MM.1S (cell line): ENCODE results near the gene FOSL1.

Experiments used
- CTCF ChIP-seq: fragments of 300-600 bp; sonication (generic); IDR thresholded peaks from 2 replicates; pipeline ENCODE4 v1.5.1; 2016; ENCODE audit warnings: antibody characterized with exemption, low read length, mixed read lengths
- EZH2 ChIP-seq: fragments of 300-600 bp; sonication (generic); optimal IDR thresholded peaks from 2 replicates; pipeline ENCODE3; 2017; ENCODE audit warnings: low read depth, mild to moderate bottlenecking, antibody characterized with exemption, low read length, mixed read lengths
- EZH2phosphoT487 ChIP-seq: fragments of 300-600 bp; sonication (generic); IDR thresholded peaks from 2 replicates; pipeline ENCODE4 v1.6.1; 2018; ENCODE audit warnings: antibody characterized with exemption, low read length

DNA sequence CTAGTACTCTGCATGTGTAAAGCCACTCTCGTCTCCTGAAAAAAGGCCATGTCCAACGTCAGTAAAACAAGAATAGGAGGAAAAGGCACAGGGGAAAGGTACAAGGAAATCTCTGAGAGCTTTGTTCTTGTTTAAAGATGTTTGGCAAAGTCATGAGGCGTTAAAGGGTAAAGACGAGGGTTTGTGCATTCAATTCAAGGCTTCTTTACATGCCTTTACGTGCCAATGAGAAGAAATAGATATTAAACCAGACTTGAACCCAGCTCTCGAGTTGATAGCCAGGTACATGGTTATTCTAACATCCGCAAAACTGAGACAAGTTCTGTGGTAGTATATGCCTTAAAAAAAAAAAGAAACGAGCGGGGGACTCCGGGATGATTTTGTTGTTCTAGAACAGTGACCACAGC is 41.5 kb downstream of the FOSL1 start:
- TF ChIP-seq CTCF (no peak), EZH2 (no peak), EZH2phosphoT487 (no peak)
